ENCODE data around the gene MORF4L2. TPM values are rescaled to one million over a fixed set of nuclear protein-coding genes. Genes with fewer than 3 reads are reported as not detected.

MORF4L2 gene
- total and polyA plus RNA-seq, 9 of the 15 experiments (the other 6 are each of a cell fraction or from before 2014, with no cell fraction given): 324 to 781 (median 420) TPM

GRCh38 chrX:103687696-103688201 is 1.2 kb upstream of the MORF4L2 start:
- Histone ChIP-seq H3K9ac (ENCODE audit: insufficient read depth in 1 of 2, low read depth in 2 of 2, low read length in 2 of 2) (peak overlapping the region; percentile 88 to 98; a peak in 3 of 4 replicates), H3K36me3 (ENCODE audit: control insufficient read depth, insufficient read depth, low read length) (peaks cover 23% of the 10 kb centered on the region), H3K9me3 (replicated peaks; ENCODE audit: control insufficient read depth, insufficient read depth, low read depth, low read length) (no peaks in the 10 kb centered on the region), H2AFZ (ENCODE audit: low read depth, low read length) (peak overlapping the region; percentile 98), H3K27ac (ENCODE audit: extremely low read depth, low read depth, low read length) (peak overlapping the region; percentile 99), H3K79me2 (ENCODE audit: control insufficient read depth, insufficient read depth, low read length) (peaks cover 30% of the 10 kb centered on the region), H3K4me3 (peak overlapping the region; percentile 51), H3K4me2 (ENCODE audit: insufficient read depth, low read length) (peak overlapping the region; percentile 91), H3K27me3 (ENCODE audit: control insufficient read depth in 2 of 2, insufficient read depth in 2 of 2, low read length in 2 of 2) (no peaks in the 10 kb centered on the region), H3K4me1 (replicated peaks in 1 of 2; ENCODE audit: control insufficient read depth in 2 of 2, insufficient read depth in 2 of 2, low read length in 2 of 2) (peaks cover 0 to 4% of the 10 kb centered on the region in 2 experiments; a peak in 3 of 5 replicates), H3K9me1 (ENCODE audit: control insufficient read depth, insufficient read depth, low read length) (no peaks in the 10 kb centered on the region), H4K20me1 (replicated peaks; ENCODE audit: control insufficient read depth, insufficient read depth, low read length) (no peaks in the 10 kb centered on the region; the same call in 1 of the 2 replicates)
- intact Hi-C loops (cut with micrococcal nuclease): loop anchor here (1.0 to 10.0 kb wide), 3 partner anchors 129 to 477 kb away; partner anchors contain the start of gene FAM199X
- WGBS (ENCODE audit: insufficient coverage, low coverage, missing lambda C conversion rate): 1% methylated on average over 14 of the region's 17 CpGs
- FAIRE-seq (peak; percentile 95), ATAC-seq (peak; percentile 63), DNase-seq (ENCODE audit: extremely low read depth in 1 of 4, low spot score in 3 of 4) (peak; percentile 48 to 81 (median 55))
- ChIA-PET CTCF (ENCODE audit: low intra/inter-chr PET ratio) (interaction anchor here (0.6 to 1.0 kb wide), 2 partner anchors 129 to 130 kb away, joined by 3 to 4 read pairs; no protein-coding TSS in a partner anchor), POLR2A (interaction anchor here (0.6 to 1.3 kb wide), 5 partner anchors 14 to 128 kb away, joined by 3 to 5 read pairs (median 3); no protein-coding TSS in a partner anchor)
- no TSS peak for BruUV-seq (replicated peaks)
- in situ Hi-C loops (cut with MboI): no loop called here
- TF ChIP-seq POLR2H (tag; IDR thresholded peaks at IDR 0.05; ENCODE audit: low read depth) (0 out of 2 replicates have a peak, but pooled peaks have one; percentile 25), KLF1 (tag; IDR thresholded peaks at IDR 0.05) (no peak), FOS (IDR thresholded peaks at IDR 0.05; ENCODE audit: extremely low read depth, insufficient read length) (no peak), MLLT1 (IDR thresholded peaks at IDR 0.05) (0 out of 4 replicates have a peak, but pooled peaks of 1 of the 2 experiments have one; percentile 23), KDM1A (IDR thresholded peaks at IDR 0.05) (0 out of 4 replicates have a peak, but pooled peaks of 1 of the 2 experiments have one; percentile 22), RAD21 (CRISPR knock-in tag; conservative IDR thresholded peaks at IDR 0.05 in 1 of 2, IDR thresholded peaks at IDR 0.05 in 1 of 2) (peak in 1 of 2 experiments; percentile 48; a peak in 3 of 4 replicates), CREM (IDR thresholded peaks at IDR 0.05; ENCODE audit: low read depth) (no peak), ZEB2 (IDR thresholded peaks at IDR 0.05) (peak; percentile 61; the same call in 1 of the 2 replicates), SMAD1 (IDR thresholded peaks at IDR 0.05; ENCODE audit: low read depth, low read length, partially characterized antibody) (peak; percentile 16)
- TF ChIP-seq, protein P1, sequence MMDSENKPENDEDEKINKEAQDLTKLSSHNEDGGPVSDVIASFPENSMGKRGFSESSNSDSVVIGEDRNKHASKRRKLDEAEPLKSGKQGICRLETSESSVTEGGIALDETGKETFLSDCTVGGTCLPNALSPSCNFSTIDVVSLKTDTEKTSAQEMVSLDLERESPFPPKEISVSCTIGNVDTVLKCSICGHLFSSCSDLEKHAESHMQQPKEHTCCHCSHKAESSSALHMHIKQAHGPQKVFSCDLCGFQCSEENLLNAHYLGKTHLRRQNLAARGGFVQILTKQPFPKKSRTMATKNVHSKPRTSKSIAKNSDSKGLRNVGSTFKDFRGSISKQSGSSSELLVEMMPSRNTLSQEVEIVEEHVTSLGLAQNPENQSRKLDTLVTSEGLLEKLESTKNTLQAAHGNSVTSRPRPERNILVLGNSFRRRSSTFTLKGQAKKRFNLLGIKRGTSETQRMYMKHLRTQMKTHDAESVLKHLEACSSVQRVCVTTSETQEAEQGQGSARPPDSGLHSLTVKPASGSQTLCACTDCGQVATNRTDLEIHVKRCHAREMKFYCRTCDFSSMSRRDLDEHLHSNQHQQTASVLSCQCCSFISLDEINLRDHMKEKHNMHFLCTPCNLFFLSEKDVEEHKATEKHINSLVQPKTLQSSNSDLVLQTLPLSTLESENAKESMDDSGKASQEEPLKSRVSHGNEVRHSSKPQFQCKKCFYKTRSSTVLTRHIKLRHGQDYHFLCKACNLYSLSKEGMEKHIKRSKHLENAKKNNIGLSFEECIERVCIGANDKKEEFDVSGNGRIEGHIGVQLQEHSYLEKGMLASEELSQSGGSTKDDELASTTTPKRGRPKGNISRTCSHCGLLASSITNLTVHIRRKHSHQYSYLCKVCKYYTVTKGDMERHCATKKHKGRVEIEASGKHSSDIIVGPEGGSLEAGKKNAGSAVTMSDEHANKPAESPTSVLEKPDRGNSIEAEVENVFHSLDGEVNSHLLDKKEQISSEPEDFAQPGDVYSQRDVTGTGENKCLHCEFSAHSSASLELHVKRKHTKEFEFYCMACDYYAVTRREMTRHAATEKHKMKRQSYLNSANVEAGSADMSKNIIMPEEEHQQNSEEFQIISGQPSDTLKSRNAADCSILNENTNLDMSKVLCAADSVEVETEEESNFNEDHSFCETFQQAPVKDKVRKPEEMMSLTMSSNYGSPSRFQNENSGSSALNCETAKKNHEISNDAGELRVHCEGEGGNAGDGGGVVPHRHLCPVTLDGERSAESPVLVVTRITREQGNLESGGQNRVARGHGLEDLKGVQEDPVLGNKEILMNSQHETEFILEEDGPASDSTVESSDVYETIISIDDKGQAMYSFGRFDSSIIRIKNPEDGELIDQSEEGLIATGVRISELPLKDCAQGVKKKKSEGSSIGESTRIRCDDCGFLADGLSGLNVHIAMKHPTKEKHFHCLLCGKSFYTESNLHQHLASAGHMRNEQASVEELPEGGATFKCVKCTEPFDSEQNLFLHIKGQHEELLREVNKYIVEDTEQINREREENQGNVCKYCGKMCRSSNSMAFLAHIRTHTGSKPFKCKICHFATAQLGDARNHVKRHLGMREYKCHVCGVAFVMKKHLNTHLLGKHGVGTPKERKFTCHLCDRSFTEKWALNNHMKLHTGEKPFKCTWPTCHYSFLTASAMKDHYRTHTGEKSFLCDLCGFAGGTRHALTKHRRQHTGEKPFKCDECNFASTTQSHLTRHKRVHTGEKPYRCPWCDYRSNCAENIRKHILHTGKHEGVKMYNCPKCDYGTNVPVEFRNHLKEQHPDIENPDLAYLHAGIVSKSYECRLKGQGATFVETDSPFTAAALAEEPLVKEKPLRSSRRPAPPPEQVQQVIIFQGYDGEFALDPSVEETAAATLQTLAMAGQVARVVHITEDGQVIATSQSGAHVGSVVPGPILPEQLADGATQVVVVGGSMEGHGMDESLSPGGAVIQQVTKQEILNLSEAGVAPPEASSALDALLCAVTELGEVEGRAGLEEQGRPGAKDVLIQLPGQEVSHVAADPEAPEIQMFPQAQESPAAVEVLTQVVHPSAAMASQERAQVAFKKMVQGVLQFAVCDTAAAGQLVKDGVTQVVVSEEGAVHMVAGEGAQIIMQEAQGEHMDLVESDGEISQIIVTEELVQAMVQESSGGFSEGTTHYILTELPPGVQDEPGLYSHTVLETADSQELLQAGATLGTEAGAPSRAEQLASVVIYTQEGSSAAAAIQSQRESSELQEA (IDR thresholded peaks at IDR 0.05; ENCODE audit: low read depth): 0 out of 2 replicates have a peak, but pooled peaks have one; percentile 20

Data from K562 (cell line).